HG03060 (cell line): ENCODE results near the gene ZBP1.
"Not testable (repeated sequence)": the region's sequence is repeated elsewhere in the genome, so short reads cannot be mapped to it uniquely, and the experiment has no call there.

Source experiments
- ATAC-seq: cut with Tn5 transposase; IDR thresholded peaks from one replicate; pipeline ENCODE4 v1.9.1; 2021; ENCODE audit warnings: low read depth, moderate number of reproducible peaks; ENCODE audit not compliant: unreplicated experiment

Gene ZBP1

DNA sequence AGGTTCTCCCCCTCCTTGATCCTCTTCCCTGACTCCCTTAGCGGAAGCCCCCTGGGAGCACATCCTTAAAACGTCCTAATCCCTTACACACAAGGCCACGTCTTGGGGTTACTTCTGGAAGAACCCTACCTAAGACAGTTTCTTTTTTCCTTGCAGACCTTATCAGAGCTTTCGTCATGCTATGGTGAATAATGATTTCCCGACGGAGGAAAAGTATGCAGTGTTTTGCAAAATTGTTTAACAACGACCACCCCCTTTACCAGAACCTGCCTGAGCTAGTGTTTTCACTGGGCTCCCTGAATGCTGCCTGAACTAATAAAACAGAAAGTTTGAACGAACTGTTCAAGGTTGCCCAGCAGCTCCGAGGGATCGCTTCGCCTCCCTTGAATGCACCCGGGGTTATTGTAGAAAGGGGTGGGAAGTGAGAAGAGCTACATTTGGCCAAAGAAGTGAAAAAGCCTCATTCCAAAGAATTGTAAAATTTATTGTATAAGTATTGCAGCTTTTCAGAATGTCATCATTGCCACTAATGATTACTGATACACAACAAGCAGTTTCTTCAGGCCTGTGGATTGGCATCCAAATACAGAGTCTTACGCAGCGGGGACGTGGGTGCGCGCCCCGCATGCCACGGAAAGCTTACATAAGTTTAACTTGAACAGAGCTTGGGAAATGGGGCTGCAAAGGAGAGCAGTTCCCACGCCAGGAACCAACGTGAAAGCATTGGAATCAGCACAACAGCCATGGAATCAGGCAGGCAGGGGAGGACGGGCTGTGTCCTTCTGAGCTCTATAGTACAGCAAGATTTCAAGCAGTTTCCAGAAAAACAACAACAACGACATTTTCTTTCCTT lies 27.9 kb upstream of the ZBP1 start:
- no peak for ATAC-seq

DNA sequence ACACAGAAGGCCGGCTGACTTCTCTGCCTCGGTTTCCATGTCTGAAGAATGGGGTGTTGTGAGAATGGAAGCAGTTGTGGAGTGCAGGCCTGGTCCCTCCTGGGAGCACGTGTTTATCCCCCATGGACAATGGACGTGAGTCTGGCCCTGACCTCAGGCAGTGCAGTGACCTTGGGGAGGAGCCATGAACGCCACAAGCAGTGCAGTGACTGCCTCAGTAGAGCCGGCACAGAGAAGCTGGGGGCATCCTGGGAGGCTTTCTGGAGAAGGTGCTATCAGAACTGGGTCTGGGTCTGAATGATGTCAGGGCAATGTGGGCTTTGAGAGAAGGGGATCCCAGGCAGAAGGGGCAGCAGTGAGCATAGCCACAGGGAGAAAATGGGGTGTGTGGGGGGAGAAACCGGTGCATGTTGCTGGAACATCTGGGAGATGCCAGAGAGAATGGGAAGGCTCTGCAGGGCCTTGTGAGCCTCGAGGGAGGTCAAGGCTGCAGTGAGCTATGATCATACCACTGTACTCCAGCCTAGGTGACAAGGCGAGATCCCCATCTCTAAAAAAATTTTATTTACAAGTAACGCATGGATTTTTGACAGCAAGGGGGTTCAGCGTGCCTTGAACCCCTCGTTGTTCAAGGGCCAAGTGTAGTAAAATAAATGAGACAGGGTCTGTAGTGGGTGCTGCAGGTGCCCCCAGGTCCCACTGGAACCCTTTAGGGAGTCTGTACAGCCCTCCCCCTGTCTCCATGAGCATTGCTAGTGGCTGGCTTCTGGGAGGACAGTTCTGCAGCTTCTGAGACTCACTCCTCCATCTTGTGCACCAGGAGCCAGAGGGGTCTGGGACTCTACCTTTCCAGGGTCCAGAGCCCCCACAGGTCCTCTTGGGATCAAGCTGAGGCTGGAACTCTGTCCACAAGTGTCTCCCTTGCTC lies 27.0 kb upstream of the ZBP1 start:
- ATAC-seq = no peak

DNA sequence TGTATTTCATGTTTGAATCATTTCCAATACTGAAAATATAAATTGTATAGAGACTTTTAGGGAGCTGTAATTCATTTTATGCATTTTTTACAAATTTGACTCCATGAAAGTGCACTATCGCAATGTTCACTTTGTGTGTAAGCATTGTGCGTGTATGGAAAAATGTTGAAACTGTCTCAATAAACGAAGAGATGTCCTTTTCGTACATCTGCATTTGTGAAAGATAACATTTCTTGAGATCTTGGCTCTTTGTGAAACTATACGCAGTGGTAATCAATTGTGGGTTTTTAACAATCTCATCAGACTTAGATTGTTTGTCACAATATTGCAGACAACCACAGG lies 18.6 kb upstream of the ZBP1 start:
- no peak for ATAC-seq

DNA sequence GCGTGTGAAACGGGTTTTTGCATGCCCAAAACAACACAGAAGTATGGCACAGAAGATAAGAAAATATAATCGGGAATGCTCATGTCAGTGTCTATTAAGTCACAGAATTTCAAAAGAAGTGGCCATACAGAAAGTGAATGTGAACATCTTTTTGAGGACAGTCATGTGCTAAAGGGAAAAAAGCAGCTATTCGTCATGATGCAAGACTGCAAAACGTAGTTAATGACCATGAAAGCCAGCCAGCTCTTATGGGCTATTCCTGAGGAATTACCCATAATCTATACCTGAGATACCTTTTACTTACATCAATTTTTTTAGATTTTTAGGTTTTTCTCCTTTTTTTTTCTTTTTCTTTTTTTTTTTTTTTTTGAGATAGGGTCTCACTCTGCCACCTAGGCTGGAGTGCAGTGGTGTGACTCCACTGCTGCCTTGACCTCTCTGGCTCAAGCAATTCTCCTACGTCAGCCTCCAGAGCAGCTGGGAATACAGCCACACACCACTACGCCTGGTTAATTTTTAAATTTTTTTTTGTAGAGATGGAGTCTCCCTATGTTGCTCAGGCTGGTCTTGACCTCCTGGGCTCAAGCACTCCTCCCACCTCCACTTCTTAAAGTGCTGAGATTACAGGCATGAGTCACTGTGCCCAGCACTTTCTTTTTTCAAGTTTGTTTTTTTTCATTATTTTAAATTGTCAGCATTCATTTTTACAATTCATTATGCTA lies 18.1 kb upstream of the ZBP1 start:
- no peak for ATAC-seq

DNA sequence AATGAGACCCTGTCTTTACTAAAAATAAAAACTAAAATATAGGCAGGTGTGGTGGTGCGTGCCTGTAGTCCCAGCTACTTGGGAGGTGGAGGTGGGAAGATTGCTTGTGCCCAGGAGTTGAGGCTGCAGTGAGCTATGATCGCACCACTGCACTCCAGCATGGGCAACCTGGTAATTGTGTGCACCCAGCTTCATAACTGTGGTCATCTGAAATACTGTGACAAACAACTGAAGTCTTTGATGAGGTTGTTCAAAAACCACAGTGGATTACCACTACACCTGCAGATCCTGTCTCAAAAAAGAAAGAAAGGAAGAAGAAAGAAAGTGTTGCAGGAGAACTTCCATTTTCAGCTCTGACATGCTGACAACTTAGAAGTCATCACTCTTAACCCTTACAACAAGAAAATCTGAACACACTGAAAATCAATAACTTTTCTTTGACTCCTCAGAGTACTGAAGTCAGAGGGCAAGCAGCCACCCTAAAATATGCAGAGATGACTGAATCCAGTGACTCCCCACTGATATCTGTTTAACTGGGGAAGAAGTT lies 13.8 kb upstream of the ZBP1 start:
- no peak for ATAC-seq

DNA sequence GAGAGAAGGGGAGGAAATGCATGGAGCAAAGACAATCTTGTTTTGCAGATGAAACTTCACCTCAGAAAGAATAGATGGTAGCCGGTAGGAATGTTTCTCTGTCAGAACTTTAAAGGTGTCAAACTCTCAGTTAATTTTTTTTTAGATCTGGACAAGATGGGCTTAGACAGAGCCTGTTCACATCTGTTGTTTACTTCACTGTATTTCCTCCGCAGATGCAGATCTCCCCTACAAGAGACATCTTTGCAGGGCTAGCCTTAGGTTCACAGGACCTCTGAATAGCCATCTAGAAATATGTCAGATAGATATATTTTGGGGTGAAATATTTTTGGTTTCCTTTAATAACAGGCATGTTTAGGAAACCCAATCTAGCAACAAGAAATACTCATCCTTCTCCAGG lies 12.1 kb upstream of the ZBP1 start:
- ATAC-seq = no peak

DNA sequence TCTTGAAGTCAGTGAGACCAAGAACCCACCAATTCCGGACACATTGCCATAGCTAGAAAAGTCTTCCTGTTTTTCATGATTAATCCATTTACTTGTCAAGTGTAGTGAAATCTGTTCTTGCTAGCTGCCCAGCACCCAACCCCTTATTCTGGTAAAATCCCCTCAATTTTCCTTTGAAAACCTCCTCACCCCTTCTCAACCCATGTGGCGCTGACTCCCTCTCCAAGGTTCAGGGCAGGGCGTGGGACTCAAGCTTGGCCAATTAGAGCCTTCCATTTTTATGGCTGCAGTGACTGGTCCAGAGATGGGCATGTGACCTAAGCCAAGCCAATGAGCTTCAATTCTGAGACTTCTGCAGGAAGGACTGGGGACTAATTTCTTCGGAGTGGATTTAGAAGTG lies 9.8 kb upstream of the ZBP1 start:
- ATAC-seq = no peak

DNA sequence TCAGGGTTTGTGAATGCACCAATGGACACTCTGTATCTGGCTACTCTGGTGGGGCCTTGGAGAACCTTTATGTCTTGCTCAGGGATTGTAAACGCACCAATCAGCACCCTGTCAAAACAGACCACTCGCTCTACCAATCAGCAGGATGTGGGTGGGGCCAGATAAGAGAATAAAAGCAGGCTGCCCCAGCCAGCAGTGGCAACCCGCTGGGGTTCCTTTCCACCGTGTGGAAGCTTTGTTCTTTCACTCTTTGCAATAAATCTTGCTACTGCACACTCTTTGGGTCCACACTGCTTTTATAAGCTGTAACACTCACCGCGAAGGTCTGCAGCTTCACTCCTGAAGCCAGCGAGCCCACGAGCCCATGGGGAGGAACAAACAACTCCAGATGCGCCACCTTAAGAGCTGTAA lies 9.3 kb upstream of the ZBP1 start:
- not testable (repeated sequence) for ATAC-seq

DNA sequence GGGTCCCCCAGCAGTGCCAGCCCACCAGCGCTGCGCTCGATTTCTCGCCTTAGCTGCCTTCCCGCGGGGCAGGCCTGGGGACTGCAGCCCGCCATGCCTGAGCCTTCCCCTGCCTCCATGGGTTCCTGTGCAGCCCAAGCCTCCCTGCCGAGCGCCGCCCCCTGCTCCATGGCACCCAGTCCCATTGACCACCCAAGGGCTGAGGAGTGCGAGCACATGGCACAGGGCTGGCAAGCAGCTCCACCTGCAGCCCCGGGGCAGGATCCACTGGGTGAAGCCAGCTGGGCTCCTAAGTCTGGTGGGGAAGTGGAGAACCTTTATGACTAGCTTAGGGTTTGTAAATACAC lies 8.7 kb upstream of the ZBP1 start:
- ATAC-seq = not testable (repeated sequence)

DNA sequence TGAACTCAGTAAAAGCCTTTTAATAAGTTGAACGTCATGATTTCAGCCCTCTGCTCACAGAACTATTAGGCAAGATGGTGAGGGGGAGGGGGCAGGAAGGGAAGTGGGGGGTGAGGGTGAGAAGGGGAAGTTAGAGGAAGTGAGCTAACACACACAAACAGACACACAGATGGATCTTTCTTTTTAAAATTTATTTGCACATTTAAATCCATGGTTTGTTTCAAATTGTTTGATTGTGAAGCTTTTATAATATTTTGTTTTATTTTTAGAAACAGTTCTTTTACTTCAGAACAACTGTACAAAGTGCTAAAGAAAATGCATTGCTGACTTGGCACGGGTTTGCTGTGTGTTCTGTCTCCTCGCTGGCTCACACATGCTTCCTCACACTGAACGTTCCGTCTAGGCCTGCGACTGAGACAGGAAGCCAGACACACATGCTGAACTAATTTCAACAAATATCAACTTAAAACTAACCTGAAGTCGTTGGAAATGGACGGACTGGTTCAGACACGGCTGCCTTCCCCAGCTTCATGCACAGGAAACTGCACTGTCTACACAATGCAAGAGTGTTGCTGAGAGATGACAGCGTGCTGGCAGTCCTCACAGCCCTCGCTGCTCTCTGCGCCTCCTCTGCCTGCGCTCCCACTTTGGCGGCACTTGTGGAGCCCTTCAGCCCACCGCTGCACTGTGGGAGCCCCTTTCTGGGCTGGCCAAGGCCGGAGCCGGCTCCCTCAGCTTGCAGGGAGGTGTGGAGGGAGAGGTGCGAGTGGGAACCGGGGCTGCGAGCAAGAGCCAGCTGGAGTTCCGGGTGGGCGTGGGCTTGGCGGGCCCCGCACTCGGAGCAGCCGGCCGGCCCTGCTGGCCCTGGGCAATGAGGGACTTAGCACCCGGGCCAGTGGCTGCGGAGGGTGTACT lies 8.1 kb upstream of the ZBP1 start:
- ATAC-seq = no peak

DNA sequence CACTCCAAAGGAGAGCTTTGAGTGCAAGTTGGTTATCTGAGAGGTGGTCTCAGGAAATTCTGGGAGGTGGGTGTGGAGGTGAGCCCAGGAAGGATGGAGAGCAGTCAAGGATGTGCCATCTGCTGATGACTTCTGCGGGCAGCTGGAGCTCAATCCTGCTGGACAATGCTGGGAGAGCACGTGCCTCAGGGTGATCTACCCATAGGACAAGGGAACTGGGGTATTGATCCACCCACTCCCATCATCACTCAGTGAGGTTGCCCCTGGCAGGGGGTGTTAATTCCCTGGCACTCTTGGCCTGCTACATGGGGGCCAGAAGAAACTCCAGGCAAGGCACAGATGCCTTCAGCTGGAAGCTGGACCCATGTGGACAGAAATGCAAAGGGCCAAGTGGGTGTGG lies 7.1 kb upstream of the ZBP1 start:
- ATAC-seq = no peak

DNA sequence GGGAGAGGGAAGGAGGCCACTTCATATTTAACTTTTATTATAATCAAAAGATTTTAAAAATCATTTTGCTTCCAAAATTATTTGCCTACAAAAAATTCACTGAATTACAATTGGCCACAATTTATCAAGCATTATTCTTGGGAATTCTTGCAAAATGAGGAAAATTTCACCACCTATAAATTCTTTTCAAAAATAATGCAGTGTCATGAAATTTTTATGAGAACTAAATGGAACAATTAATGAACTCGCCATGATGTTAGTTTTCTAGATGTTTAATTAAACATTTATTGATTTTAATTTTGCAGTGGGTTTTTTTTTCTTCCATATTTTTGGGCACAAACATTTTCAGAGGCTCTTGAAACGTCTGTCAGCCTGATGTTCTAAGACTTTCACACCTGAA lies 5.8 kb upstream of the ZBP1 start:
- ATAC-seq = no peak

DNA sequence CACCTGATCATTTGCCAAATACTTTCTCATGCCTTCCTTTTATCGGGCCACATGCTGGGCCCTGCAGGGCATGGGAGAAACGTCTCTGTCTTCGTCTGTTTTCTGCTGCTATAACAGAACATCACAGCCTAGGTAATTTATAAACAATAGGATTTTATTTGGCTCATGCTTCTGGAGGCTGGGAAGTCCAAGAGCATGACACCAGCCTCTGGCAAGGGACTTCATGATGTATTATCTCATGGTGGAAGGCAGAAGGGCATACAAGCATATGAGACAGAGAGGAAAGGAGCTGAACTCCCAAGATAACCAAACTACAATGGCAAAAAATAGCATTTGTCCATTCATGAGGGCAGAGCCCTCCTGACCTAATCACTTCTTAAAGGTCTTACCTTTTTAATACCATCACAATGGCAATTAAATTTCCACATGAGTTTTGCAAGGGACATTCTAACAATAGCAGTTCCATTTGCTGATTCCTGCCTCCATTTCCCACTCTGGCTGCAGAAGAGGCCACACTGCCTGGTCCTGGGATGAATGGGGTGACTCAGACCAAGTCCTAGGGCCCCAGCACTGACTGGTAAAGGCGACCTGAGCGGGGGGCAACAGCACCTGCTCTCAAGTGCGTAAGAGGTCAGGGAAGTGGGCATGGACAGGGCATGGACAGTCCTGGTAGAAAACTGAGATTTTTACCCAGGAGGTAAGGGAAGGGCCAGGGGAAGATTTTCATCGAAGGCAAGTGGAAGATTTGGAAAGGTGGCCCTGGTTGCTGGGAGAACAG lies 5.1 kb upstream of the ZBP1 start:
- no peak for ATAC-seq

DNA sequence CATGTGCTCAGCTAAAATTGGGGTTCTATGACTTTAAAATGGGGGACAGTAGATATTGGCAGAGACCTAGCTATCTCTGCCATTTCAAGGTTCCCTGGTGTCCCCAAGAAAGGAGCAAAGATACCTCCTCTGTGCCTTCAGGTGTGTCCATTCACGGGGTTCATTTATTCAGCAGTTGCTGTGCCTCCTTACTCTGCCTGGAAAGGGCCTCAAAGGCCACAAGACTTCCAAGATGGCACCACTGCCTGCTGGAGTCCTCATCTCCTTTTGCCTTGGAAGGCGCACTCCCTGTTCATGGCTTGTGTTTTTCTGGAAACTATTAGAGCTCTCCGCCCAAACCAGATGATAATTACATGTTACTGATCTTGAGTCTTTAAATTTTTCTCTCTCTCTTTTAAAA lies 3.9 kb upstream of the ZBP1 start:
- no peak for ATAC-seq

DNA sequence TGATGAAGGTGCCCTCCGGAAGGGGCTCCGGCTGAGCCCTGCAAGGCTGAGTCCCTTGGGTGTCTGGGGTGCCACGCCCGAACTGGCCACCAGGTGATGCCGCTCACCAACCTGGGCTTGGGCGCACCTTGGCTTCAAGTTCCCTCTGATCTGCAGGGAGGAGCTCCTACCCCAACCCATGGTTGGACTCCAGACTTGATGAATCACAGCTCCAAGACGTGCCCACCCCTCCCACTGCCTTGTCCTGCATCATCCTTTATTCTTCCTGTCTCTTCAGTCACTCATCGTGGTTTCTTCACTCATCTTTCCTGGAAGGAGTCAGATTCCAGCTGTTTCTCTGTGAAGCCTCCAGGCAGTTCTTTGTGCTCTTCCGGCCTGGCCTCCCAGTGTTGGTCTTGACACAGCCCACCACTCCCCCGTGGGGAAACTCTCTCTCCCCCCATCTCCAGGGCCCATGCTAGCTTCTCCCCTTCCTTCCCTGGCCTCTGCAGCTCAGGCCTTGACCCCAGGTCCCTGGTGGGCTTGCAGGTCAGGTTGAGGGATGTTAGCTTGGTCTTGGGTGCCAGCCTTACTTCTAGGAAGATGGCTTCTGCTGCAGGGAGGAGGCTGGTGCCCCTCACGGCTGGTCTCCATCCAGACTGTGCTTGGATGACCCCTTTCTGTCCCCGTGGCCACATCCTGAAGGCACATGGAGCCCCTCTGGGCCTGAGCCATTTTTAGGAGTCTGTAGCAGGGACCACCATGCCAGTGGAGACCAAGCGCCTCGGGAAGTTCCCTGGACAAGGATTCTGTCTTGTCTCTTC lies 2.6 kb upstream of the ZBP1 start:
- ATAC-seq = no peak

DNA sequence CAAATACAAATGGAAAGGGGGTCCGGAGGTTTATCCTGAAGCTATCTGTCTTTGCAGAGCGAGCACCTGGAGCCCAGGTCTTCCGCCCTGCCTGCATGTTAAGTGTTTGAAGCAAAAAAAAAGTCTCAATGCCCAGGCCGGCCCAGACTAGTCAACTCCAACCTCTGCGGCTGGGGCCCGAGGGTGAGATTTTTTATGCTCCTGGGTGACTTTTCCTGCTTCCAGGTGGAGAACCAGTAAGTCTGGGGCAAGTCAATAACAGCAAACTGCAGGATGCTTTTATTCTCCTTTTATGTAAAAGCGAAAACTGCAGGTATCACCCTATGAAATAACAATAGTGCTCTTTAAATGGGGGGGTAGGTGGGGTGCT lies 2.0 kb upstream of the ZBP1 start:
- no peak for ATAC-seq

DNA sequence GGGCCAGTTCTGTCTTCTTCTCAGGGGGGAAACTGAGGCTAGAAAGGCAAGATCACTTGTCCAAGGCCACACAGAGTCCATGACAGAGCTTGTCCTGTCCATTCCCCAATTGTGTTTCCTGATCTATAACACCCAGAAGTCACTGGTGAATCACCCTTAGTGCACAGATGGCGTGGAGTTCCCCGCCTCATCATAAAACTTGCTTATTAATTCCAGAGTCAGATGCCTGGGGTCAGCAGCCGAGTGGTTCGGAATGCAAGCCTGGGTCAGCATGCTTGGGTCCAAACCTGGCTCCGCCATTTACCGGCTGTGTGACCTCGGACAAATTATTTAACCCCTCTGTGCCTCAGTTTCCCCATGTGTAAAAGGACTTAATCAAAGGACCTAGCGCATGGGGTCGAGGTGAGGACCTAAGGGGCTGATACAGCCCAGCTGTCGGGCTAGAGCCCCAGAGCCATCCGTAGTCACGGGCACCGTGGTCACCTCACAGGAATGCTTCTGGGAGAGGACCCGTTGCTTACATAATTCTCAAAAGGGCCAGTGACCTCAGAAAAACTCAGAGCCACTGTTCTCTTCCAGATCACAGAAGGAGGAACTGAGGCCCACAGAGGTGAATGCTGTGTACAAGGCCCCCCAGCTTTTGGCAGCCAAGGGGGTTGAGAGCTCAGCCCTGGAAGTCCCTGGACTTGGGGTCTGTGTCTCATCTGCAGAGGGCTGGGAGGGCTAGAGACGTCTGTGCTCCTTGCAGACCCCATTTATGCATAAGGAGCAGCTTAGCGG lies 1.4 kb upstream of the ZBP1 start:
- ATAC-seq = no peak

DNA sequence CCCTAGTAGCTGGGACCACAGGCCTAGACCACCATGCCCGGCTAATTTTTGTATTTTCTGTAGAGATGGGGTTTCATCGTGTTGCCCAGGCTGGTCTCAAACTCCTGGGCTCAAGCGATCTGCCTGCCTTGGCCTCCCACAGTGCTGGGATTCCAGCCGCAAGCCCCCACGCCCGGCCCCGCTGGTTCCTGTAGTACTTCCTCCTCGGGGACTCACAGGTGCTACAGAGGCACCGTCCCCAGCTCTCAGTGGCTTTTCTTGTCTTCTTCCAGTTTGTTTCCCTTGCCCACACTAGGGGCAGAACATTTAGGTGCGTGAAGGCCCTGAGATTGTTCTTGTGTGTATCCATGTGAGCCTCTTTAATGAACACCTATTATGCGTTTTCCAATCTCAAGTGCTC lies 773 bp upstream of the ZBP1 start:
- no peak for ATAC-seq
